Measurements from ENCODE around the gene STX8.
A peak's percentile ranks its signal among the peaks of the same experiment; 100 is the strongest.

The STX8 gene

GRCh38 chr17:9557161-9557755 is 18.4 kb downstream of the STX8 start:
- no peak for DNase-seq (ENCODE audit: low read depth in 3 of 3, low spot score in 1 of 3)

DNA sequence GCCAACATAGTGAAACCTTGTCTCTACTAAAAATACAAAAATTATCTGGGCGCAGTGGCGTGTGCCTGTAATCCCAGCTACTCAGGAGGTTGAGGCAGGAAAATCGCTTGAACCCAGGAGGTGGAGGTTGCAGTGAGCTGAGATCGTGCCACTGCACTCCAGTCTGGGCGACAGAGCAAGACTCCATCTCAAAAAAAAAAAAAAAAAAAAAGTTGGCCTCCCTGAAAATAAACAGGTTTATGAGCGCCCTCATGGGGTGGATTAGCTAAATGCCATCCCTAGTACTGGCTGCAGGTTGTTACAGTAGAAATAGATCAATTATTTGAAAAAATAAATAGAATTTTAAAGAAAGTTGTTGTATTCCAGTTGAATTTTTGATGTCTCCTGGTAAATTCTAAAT is 20.9 kb downstream of the STX8 start:
- DNase-seq (ENCODE audit: low read depth in 3 of 3, low spot score in 1 of 3), result peak in 1 of 3 donors; percentile 4

DNA sequence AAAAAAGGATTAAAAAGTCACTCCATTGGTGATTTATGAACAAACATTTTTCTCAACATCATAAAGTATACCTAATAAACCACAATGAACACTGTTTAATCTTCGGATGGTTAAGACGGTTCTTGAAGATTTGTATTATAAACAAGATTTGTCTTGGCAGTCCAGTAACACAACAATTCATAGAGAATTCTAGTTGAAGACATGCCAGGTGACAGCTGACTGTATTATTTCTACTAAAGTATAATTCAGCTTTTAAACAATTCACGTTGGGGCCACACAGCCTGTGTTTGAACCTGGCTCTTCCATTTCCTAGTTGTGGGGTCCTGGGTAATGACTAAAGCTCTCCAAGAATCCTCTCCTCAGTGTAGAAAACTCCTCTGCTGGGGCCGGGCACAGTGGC is 22.0 kb downstream of the STX8 start:
- DNase-seq (ENCODE audit: low read depth in 3 of 3, low spot score in 1 of 3), result no peak

- no peak for DNase-seq (ENCODE audit: low read depth in 3 of 3, low spot score in 1 of 3)
Measured at GRCh38 chr17:9553181-9553580, 22.4 kb downstream of the STX8 start.

DNA sequence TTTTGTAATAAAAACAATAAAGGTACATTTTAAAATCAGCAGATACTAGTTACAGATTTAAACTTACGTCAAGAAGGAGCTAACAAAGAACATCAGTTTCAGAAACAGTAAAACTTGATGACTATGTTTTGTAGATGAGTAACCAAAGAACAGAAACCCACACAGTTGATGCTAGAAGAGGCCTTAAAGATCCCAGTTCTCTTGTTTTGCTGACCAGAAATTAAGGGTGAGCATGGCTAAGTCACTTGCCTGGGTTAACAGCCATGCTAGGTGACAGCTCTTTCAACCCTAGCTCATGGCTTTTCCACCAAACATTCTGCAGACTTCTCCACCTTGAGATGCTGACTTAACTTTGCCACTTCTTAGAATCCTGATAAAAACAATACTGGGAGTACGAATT is 26.4 kb downstream of the STX8 start:
- DNase-seq (ENCODE audit: low read depth in 3 of 3, low spot score in 1 of 3), result no peak

DNA sequence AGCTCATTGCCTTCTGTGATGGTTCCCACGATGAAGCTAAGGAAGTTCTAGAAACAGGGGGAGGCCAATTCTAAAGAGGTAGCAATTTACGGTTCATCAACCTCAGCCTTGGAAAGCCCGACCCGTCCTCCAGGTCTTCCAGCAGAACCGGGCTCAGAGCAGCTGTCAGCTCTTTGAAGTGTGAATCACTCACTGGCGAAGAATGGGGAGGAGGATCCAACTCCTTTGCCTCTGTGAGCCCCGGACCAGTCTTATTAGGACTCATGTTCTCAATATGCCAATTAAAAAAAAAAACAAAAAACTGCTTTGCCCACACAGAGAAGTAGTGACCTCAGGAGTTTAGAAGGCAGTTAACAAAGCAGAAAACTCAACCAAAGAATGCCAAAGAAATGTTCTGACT is 31.4 kb downstream of the STX8 start:
- DNase-seq (ENCODE audit: low read depth in 3 of 3, low spot score in 1 of 3), result no peak

GRCh38 chr17:9541718-9542117 is 33.9 kb downstream of the STX8 start:
- DNase-seq (ENCODE audit: low read depth in 3 of 3, low spot score in 1 of 3), result no peak

DNA sequence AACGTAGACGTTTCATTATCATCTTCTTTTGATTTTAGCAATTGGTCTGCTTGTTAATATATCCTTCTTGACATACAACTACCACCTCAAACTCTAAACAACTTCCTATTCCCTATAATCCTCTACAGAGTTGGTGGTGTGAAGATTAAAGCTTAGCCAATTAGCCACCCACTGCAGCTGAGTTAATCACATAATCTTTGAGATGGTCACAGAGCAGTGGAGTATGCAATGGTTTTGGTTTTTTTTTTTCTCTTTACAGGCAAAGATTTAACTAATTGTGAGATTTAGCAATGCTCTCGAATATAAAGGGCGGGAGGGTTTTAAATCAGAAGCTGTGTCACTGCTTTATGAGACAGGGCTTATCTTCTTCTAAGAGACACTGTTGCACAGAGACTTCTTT is 37.0 kb downstream of the STX8 start:
- no peak for DNase-seq (ENCODE audit: low read depth in 3 of 3, low spot score in 1 of 3)

DNA sequence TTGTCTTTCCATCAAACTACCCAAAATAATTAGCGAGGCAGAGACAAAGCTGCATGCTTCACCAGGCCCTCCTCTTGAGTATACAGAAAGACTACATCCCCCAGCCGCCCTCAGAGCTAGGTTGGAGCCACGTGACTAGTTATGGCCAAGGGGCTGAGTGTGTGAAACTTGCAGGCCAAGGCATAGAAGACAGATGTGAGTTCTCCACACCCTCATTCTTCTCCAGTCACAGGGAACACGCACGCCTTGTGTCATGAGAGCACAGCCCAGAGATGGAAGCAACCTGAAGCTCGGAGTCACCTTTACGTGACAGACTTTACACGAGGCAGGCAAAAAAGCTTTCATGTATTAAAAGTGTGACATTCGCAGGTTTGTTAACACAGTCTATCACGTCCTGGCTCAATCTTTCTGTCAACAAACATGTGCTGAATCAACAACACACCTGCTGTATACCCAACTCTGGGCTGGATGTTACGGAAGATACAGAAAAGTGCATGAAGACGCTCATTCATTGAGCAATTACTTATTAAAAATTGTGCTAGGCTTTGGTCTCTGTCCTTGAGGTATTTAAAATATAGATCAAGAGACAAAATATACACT is 38.3 kb downstream of the STX8 start:
- no peak for DNase-seq (ENCODE audit: low read depth in 3 of 3, low spot score in 1 of 3)

DNA sequence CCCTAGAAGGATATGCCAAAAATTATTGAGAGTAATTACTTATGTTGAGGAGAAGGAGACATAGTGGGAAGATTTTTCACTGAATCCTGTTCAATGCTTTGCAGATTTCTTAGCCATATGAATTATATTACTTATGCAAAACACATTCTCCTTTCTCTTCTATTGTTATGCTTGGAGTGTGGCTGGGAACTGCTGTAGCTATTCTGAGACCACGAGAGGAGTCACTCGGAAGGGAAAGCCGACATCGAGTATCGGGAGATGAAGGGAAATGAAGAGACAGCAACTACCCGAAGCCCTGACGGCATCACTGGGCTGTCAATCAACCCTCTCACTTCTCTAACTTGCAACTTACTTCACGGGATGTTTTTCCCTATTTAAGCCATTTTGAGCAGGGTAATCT is 39.6 kb downstream of the STX8 start:
- DNase-seq (ENCODE audit: low read depth in 3 of 3, low spot score in 1 of 3), result no peak

GRCh38 chr17:9533441-9533840 is 42.2 kb downstream of the STX8 start:
- no peak for DNase-seq (ENCODE audit: low read depth in 3 of 3, low spot score in 1 of 3)

DNA sequence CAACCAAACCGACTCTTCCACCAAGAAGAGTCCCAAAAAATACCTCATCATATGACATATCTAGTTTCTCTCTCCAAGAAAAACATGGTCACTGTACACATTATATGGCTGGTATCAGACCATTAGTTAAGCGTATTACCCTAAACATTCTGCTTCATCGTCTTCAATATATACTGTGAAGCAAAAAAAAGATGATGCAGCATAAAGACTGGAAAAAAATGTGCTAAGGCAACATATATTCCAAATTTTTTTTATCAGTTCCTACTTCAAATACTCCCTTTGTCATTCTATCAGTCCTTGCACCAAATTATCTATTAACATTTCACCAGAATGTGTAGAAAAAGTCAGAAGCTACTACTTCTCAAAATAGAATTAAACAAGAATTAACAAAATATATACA is 42.9 kb downstream of the STX8 start:
- DNase-seq (ENCODE audit: low read depth in 3 of 3, low spot score in 1 of 3), result no peak

- no peak for DNase-seq (ENCODE audit: low read depth in 3 of 3, low spot score in 1 of 3)
Measured at GRCh38 chr17:9531034-9531433, 44.6 kb downstream of the STX8 start.

DNA sequence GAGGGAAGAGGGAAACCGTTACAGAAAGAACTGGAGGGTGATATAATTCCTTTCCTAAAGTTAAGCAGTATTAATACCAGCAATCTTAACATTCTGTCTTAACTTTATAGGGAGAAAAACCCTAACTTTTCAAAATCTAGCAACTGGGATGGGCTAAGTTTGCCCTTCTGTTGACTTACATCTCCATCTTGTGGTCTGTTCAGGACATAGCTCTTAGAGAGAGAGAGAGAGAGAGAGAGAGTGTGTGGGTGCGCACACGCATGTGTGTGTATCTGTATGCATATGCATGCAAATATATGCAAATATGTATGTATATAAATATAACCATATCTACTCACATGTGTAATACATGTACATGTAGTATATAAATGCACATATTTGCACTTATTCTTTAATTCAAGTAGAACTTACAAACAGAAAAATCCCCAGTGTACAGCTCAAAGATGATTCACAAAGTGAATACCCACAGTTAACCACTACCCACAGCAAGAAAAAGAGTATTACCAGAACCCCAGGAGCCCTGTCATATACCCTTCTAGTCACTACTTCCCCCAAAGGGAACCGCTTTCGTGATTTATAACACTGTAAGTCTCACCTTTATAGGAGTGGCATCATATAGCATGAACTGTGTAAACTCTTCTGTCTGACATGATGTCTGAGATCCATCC is 46.5 kb downstream of the STX8 start:
- no peak for DNase-seq (ENCODE audit: low read depth in 3 of 3, low spot score in 1 of 3)

DNA sequence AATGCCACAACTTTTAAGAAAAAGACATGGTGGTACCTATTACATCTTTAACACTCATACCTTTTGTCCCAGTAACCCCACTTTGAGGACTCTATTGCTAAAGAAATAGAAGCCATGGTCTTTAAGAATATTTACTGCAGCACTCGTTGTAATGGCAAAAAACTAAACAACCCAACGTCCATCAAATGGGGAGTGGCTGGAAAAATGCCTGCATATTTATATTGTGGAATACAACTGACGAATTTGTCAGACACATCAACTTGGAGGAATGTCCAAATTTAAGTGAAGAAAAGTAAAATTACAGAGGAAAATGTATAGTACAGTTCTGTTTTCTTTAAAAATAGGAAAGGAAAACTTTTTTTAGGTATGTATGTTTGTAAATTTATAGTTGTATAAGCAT is 47.8 kb downstream of the STX8 start:
- no peak for DNase-seq (ENCODE audit: low read depth in 3 of 3, low spot score in 1 of 3)

DNA sequence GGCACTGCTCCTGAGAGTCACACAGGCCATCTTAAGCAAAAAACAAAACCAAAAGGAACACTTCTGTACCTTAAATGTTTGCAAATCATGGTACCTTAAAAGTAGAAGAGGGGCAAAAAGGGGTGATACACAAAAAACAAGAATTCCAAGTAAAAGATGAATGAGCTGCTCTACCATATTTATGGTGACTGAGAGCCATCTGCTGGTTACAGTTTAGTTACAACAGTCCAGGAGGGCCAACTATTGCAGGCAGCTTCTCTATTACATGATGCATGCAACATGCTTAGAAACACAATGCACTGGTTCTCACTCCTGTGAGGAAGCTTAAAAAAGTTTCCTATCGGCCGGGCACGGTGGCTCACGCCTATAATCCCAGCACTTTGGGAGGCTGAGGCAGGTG is 53.5 kb downstream of the STX8 start:
- no peak for DNase-seq (ENCODE audit: low read depth in 3 of 3, low spot score in 1 of 3)

DNA sequence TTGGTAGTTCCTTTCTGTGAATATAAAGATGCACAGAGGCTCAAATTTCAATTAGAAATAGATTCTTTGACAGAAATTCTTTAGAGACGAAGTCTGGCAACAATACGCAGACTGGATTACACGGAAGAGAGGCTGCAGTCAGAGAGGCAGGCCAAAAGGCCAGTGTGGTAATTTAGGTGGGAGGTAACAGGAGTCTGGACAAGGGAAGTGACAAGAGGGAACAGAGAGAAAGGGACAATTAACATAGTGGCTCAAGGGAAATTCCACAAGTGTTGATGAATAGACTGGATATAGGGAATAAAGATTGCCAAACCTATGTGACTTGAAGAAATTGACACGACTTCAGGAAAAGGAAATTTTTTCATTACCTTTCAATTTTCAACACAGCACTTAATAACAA is 54.6 kb downstream of the STX8 start:
- no peak for DNase-seq (ENCODE audit: low read depth in 3 of 3, low spot score in 1 of 3)

- no peak for DNase-seq (ENCODE audit: low read depth in 3 of 3, low spot score in 1 of 3)
Measured at GRCh38 chr17:9520649-9521048, 55.0 kb downstream of the STX8 start.

GRCh38 chr17:9519583-9520272 is 55.9 kb downstream of the STX8 start:
- no peak for DNase-seq (ENCODE audit: low read depth in 3 of 3, low spot score in 1 of 3)

DNA sequence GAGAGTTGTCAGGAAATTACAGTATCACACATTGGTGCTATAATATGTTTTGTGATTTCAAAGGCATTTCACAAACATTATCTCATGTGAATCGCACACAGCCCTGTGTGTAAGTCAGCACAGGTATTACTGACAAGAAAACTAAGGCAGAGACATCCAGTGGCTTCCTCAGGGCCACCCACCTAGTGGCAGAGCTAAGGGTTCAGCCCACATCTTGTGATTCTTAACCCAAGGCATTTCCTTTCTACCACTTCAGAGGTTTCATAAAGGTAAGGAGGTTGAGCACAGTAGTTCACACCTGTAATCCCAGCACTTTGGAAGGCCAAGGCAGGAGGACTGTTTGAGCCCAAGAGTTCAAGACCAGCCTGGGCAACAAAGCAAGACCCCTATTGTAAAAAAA is 58.2 kb downstream of the STX8 start:
- DNase-seq (ENCODE audit: low read depth in 3 of 3, low spot score in 1 of 3), result no peak

DNA sequence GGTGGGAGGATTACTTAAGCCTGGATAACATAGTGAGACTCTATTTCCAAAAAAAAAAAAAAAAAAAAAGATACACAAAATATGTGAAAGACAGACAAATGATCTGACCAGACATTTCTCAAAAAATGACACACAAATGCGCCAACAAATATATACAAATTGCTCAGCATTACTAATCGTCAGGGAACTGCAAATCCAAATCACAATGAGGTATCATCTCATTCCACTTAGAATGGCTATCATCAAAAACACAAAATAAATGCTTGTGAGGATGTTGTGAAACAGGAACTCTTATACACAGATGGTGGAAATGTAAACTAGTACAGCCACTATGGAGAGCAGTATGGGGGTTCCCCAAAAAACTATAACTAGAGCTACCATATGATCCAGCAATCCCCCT is 62.4 kb downstream of the STX8 start:
- DNase-seq (ENCODE audit: low read depth in 3 of 3, low spot score in 1 of 3), result no peak
